Subcutaneous adipose tissue (tissue), 4 donors: ENCODE measurements around the gene NEK4. TPM values are rescaled to one million over a fixed set of nuclear protein-coding genes. Genes with fewer than 3 reads are reported as not detected.

Experiments used
- total RNA-seq, 4 donors: library from RNA; depleted of rRNA; stranded (reverse); fragments of >200 nt; gene quantifications; one replicate each; pipeline ENCODE4 v1.1.0, GENCODE V29; 2016
- TF ChIP-seq, protein P1 (sequence below): fragments of 450-650 bp; IDR thresholded peaks from one replicate; pipeline ENCODE4 v1.5.1; 2016; ENCODE audit warnings: low read depth, mild to moderate bottlenecking, control low read depth, antibody characterized with exemption, moderate library complexity

Gene NEK4
- total RNA-seq, 4 donors from 2014 or later = 9.0 to 18.4 (median 13.7) TPM

DNA sequence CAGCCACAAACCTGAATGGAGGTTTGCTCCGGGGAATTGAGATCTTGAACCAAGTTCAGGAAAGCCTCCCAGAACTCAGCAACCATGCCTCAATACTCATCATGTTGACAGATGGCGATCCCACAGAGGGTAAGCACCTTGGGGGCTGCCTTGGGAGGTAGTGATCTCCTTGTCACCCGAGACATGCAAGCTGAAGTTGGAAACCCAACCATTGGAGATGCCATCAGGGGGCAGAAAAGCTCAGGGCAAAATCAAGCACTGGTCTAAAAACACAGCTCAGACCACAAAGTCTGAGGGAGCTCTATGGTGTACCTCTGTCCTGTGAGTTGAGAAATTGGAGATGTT is 12.4 kb upstream of the NEK4 start:
- TF ChIP-seq, protein P1, sequence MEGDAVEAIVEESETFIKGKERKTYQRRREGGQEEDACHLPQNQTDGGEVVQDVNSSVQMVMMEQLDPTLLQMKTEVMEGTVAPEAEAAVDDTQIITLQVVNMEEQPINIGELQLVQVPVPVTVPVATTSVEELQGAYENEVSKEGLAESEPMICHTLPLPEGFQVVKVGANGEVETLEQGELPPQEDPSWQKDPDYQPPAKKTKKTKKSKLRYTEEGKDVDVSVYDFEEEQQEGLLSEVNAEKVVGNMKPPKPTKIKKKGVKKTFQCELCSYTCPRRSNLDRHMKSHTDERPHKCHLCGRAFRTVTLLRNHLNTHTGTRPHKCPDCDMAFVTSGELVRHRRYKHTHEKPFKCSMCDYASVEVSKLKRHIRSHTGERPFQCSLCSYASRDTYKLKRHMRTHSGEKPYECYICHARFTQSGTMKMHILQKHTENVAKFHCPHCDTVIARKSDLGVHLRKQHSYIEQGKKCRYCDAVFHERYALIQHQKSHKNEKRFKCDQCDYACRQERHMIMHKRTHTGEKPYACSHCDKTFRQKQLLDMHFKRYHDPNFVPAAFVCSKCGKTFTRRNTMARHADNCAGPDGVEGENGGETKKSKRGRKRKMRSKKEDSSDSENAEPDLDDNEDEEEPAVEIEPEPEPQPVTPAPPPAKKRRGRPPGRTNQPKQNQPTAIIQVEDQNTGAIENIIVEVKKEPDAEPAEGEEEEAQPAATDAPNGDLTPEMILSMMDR = no peak

- TF ChIP-seq, protein P1 = no peak
Measured at GRCh38 chr3:52782412-52783210, 11.9 kb upstream of the NEK4 start.

GRCh38 chr3:52781741-52782140 is 11.0 kb upstream of the NEK4 start:
- TF ChIP-seq, protein P1 = no peak

GRCh38 chr3:52779837-52780585 is 9.3 kb upstream of the NEK4 start:
- TF ChIP-seq, protein P1 = no peak

DNA sequence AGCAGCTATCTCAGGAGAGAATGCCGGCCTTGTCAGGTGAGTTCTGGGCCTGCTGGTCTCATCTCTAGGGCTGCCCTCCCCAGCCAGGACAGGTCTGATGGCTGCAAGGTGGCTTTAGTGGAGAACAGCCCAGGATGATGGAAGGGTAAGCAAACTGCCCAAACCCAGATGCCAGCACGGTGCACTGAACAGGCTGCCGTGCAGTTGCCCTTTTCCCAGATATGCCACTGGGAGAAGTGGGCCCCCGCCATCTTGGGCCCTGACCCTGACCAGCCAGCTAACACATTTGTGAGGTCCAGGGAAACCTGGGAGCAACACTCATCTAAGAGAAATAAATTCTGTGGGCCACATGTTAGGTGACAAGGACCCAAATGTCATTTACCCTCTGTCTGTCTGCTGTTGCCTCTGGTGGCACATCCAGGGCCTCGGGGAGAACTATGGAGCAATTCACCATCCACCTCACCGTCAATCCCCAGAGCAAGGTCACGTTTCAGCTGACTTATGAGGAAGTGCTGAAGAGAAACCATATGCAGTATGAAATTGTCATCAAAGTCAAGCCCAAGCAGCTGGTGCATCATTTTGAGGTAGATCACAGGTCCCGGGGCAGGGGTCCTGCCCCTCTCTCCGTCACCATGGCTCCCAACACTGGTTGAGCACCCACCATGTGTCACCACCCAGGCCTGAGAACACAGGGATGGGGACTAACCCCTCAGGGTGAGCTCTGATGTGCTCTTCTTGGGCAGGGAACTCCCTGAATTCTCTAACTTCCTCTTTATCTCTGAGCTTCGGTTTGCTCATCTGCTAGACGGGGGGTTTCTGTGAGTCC is 8.5 kb upstream of the NEK4 start:
- TF ChIP-seq, protein P1 = no peak

- TF ChIP-seq, protein P1 = no peak
Measured at GRCh38 chr3:52777959-52778805, 7.4 kb upstream of the NEK4 start.
